Chondrocyte (in vitro differentiated cells): ENCODE measurements around the gene ABLIM2. TPM values are rescaled to one million over a fixed set of nuclear protein-coding genes. Genes with fewer than 3 reads are reported as not detected.

Experiments
- DNase-seq: peaks from one replicate; pipeline ENCODE4 v3.0.0; 2021; ENCODE audit warnings: mixed read lengths, low spot score
- H3K27ac Mint-ChIP-seq: one replicate; pipeline ENCODE4 v1.8.0; 2021; ENCODE audit warnings: mild to moderate bottlenecking, moderate library complexity, mixed read lengths; ENCODE audit not compliant: unreplicated experiment
- H3K27me3 Mint-ChIP-seq: 2 replicates; pipeline ENCODE4 v1.8.0; 2021; ENCODE audit warnings: low read depth, mixed read lengths
- H3K36me3 Mint-ChIP-seq: 2 replicates; pipeline ENCODE4 v1.8.0; 2021; ENCODE audit warnings: low read depth, mixed read lengths
- H3K4me1 Mint-ChIP-seq: 2 replicates; pipeline ENCODE4 v1.8.0; 2021; ENCODE audit warnings: low read depth, mild to moderate bottlenecking, mixed read lengths
- H3K4me3 Mint-ChIP-seq: one replicate; pipeline ENCODE4 v1.8.0; 2021; ENCODE audit warnings: mild to moderate bottlenecking, moderate library complexity, mixed read lengths; ENCODE audit not compliant: unreplicated experiment
- H3K9me3 Mint-ChIP-seq: 2 replicates; pipeline ENCODE4 v1.8.0; 2021; ENCODE audit warnings: low read depth, mixed read lengths
- total RNA-seq: library from RNA; stranded (reverse); gene quantifications from 3 replicates; pipeline ENCODE4 v1.2.1, GENCODE V29; 2021
- TF ChIP-seq, protein P1 (sequence below): fragments of 200-600 bp; sonication (generic); IDR thresholded peaks from 2 replicates; pipeline ENCODE4 v1.5.0; 2021; ENCODE audit warnings: antibody characterized with exemption, mild to moderate bottlenecking, moderate library complexity

ABLIM2 gene
- total RNA-seq, 1 donor from 2014 or later: 0.47 TPM

GRCh38 chr4:7989654-7990053 lies 169.0 kb downstream of the ABLIM2 start:
- Mint-ChIP-seq H3K36me3 (peaks cover 2% of the 10 kb centered on the region), H3K27ac (no peak overlapping the region), H3K4me1 (peaks cover 28% of the 10 kb centered on the region), H3K9me3 (peaks cover 6% of the 10 kb centered on the region), H3K27me3 (peaks cover 3% of the 10 kb centered on the region), H3K4me3 (no peak overlapping the region)
- TF ChIP-seq, protein P1, sequence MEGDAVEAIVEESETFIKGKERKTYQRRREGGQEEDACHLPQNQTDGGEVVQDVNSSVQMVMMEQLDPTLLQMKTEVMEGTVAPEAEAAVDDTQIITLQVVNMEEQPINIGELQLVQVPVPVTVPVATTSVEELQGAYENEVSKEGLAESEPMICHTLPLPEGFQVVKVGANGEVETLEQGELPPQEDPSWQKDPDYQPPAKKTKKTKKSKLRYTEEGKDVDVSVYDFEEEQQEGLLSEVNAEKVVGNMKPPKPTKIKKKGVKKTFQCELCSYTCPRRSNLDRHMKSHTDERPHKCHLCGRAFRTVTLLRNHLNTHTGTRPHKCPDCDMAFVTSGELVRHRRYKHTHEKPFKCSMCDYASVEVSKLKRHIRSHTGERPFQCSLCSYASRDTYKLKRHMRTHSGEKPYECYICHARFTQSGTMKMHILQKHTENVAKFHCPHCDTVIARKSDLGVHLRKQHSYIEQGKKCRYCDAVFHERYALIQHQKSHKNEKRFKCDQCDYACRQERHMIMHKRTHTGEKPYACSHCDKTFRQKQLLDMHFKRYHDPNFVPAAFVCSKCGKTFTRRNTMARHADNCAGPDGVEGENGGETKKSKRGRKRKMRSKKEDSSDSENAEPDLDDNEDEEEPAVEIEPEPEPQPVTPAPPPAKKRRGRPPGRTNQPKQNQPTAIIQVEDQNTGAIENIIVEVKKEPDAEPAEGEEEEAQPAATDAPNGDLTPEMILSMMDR: no peak
- no peak for DNase-seq

GRCh38 chr4:7988437-7988836 lies 170.2 kb downstream of the ABLIM2 start:
- no peak for DNase-seq
- no peak overlapping the region for H3K4me3 Mint-ChIP-seq
- H3K36me3 Mint-ChIP-seq: peaks cover 2% of the 10 kb centered on the region
- H3K4me1 Mint-ChIP-seq: peaks cover 28% of the 10 kb centered on the region
- H3K9me3 Mint-ChIP-seq: peaks cover 6% of the 10 kb centered on the region
- H3K27ac Mint-ChIP-seq: peak overlapping the region; percentile 63
- peaks cover 3% of the 10 kb centered on the region for H3K27me3 Mint-ChIP-seq
- TF ChIP-seq, protein P1: no peak

GRCh38 chr4:7987148-7987989 lies 171.2 kb downstream of the ABLIM2 start:
- Mint-ChIP-seq H3K4me3 (no peak overlapping the region), H3K4me1 (peaks cover 28% of the 10 kb centered on the region), H3K27me3 (peaks cover 3% of the 10 kb centered on the region), H3K9me3 (peaks cover 6% of the 10 kb centered on the region), H3K36me3 (peaks cover 2% of the 10 kb centered on the region), H3K27ac (peak overlapping the region; percentile 68)
- no peak for DNase-seq
- TF ChIP-seq, protein P1: peak; percentile 96

GRCh38 chr4:7985891-7986441 lies 172.6 kb downstream of the ABLIM2 start:
- H3K36me3 Mint-ChIP-seq: peaks cover 2% of the 10 kb centered on the region
- no peak for DNase-seq
- TF ChIP-seq, protein P1: no peak
- H3K27me3 Mint-ChIP-seq: no peaks in the 10 kb centered on the region
- peaks cover 6% of the 10 kb centered on the region for H3K9me3 Mint-ChIP-seq
- peaks cover 28% of the 10 kb centered on the region for H3K4me1 Mint-ChIP-seq
- H3K27ac Mint-ChIP-seq: peak overlapping the region; percentile 72
- H3K4me3 Mint-ChIP-seq: peak overlapping the region; percentile 51

- H3K4me3 Mint-ChIP-seq: no peak overlapping the region
- DNase-seq: no peak
- TF ChIP-seq, protein P1: no peak
- no peak overlapping the region for H3K27ac Mint-ChIP-seq
- H3K27me3 Mint-ChIP-seq: no peaks in the 10 kb centered on the region
- peaks cover 6% of the 10 kb centered on the region for H3K9me3 Mint-ChIP-seq
- H3K4me1 Mint-ChIP-seq: peaks cover 29% of the 10 kb centered on the region
- H3K36me3 Mint-ChIP-seq: peaks cover 2% of the 10 kb centered on the region
Observed at GRCh38 chr4:7985072-7985471, 173.5 kb downstream of the ABLIM2 start.
